Glutamatergic neuron (in vitro differentiated cells): ENCODE measurements around the gene ABHD15. TPM values are rescaled to one million over a fixed set of nuclear protein-coding genes. Genes with fewer than 3 reads are reported as not detected.

Experiments used
- DNase-seq: peaks from one replicate; pipeline ENCODE4 v3.0.0; 2022
- H3K27ac Mint-ChIP-seq: one replicate; pipeline ENCODE4 v1.8.0; 2020; ENCODE audit warnings: mild to moderate bottlenecking, mixed read lengths, inconsistent platforms; ENCODE audit not compliant: unreplicated experiment
- H3K27me3 Mint-ChIP-seq: one replicate; pipeline ENCODE4 v1.8.0; 2020; ENCODE audit warnings: mild to moderate bottlenecking, moderate library complexity, mixed read lengths, inconsistent platforms; ENCODE audit not compliant: unreplicated experiment
- H3K36me3 Mint-ChIP-seq: one replicate; pipeline ENCODE4 v1.8.0; 2020; ENCODE audit warnings: mild to moderate bottlenecking, mixed read lengths, inconsistent platforms; ENCODE audit not compliant: unreplicated experiment
- H3K4me1 Mint-ChIP-seq: one replicate; pipeline ENCODE4 v1.8.0; 2020; ENCODE audit warnings: mild to moderate bottlenecking, low read depth, mixed read lengths, inconsistent platforms; ENCODE audit not compliant: unreplicated experiment
- H3K4me3 Mint-ChIP-seq: one replicate; pipeline ENCODE4 v1.8.0; 2020; ENCODE audit warnings: mild to moderate bottlenecking, mixed read lengths, inconsistent platforms; ENCODE audit not compliant: unreplicated experiment
- H3K9me3 Mint-ChIP-seq: one replicate; pipeline ENCODE4 v1.8.0; 2020; ENCODE audit warnings: mild to moderate bottlenecking, moderate library complexity, mixed read lengths, inconsistent platforms; ENCODE audit not compliant: unreplicated experiment
- total RNA-seq: library from RNA; stranded (reverse); fragmentation: NEBNext Ultra II Directional; extraction: Animal tissue kit (Norgen Biotek cat#: 25700); gene quantifications from one replicate; pipeline ENCODE4 v1.2.1, GENCODE V29; 2021; ENCODE audit not compliant: unreplicated experiment
- TF ChIP-seq, protein P1 (sequence below): fragments of 200-600 bp; sonication (generic); IDR thresholded peaks from one replicate; pipeline ENCODE4 v1.5.0; 2021; ENCODE audit not compliant: partially characterized antibody, unreplicated experiment

ABHD15 gene
- total RNA-seq, 1 donor from 2014 or later, result 2.5 TPM

DNA sequence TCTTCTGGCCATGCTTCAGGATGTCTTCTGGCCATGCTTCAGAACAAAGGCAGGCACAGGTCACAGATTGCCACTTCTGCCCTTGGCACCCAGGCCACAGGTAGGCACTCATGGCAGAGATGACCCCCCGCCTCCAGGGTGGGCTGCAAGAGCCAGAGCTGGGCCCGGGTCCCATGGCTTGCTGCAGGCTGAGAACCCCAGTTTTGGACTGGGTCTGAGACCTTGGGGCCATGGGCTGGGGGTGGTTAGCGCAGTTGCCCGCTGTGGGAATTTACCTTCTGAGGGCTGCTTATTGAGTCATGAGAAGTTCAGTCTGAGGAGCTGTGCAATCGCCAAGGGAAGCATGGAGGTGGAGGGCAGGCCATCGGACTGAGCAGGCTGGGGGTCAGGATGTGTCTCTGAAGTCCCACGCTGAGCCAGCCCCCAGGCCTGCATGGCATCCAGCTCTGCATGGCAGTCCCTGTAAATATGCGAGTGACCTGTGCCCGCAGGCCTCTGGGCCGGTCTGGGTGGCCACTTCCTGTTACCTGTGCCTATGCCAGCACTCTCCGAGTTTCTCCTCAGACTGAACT is 27.8 kb upstream of the ABHD15 start:
- peaks cover 15% of the 10 kb centered on the region for H3K27me3 Mint-ChIP-seq
- H3K4me3 Mint-ChIP-seq, result peak overlapping the region; percentile 85
- DNase-seq, result peak; percentile 12
- H3K4me1 Mint-ChIP-seq, result peaks cover 34% of the 10 kb centered on the region
- TF ChIP-seq, protein P1, sequence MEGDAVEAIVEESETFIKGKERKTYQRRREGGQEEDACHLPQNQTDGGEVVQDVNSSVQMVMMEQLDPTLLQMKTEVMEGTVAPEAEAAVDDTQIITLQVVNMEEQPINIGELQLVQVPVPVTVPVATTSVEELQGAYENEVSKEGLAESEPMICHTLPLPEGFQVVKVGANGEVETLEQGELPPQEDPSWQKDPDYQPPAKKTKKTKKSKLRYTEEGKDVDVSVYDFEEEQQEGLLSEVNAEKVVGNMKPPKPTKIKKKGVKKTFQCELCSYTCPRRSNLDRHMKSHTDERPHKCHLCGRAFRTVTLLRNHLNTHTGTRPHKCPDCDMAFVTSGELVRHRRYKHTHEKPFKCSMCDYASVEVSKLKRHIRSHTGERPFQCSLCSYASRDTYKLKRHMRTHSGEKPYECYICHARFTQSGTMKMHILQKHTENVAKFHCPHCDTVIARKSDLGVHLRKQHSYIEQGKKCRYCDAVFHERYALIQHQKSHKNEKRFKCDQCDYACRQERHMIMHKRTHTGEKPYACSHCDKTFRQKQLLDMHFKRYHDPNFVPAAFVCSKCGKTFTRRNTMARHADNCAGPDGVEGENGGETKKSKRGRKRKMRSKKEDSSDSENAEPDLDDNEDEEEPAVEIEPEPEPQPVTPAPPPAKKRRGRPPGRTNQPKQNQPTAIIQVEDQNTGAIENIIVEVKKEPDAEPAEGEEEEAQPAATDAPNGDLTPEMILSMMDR, result no peak
- peaks cover 2% of the 10 kb centered on the region for H3K9me3 Mint-ChIP-seq
- H3K27ac Mint-ChIP-seq, result peak overlapping the region; percentile 38
- no peaks in the 10 kb centered on the region for H3K36me3 Mint-ChIP-seq

DNA sequence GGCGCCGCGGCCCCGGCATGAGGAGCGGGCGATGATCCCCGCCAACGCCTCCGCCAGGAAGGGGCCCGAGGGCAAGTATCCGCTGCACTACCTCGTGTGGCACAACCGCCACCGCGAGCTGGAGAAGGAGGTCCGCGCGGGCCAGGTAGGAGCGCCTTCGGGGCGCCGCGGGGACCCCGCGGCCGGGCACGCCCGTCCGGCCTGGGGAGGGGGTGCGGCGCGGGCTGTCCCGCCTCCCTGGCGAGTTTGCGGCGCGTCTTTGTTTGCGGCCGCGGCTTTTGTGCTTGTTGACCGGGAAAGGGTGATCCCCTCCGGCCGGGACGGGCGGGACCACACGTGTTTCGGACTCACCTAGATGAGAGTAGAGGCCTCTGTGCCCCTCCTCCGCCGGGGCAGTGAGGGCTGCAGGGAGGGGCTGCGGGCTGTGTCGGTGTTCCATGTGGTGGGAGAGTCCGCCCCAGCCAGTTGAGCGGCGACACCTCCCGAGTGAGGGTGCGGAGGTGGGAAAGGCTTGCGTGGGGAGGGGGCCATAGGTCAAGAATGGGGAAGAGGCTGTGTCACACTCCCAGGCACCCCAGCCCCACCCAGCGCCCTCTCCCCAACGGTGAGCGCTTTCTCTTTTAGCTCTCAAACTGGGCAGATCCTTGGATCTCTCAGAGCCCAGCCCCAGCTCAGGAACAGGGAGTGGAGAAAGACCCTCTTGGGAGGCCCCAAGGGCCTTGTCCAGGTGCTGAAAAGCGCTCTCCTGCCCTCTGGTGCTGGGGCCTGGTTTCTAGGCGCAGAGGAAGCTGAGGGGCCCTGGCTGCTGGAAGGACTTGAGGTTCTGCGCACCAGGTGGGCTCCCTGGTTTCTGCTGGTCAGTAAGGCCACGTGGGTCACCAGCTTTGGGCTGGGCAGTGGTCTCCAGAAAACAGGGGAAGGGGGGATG is 27.0 kb upstream of the ABHD15 start:
- H3K9me3 Mint-ChIP-seq, result peaks cover 2% of the 10 kb centered on the region
- H3K4me3 Mint-ChIP-seq, result peak overlapping the region; percentile 85

DNA sequence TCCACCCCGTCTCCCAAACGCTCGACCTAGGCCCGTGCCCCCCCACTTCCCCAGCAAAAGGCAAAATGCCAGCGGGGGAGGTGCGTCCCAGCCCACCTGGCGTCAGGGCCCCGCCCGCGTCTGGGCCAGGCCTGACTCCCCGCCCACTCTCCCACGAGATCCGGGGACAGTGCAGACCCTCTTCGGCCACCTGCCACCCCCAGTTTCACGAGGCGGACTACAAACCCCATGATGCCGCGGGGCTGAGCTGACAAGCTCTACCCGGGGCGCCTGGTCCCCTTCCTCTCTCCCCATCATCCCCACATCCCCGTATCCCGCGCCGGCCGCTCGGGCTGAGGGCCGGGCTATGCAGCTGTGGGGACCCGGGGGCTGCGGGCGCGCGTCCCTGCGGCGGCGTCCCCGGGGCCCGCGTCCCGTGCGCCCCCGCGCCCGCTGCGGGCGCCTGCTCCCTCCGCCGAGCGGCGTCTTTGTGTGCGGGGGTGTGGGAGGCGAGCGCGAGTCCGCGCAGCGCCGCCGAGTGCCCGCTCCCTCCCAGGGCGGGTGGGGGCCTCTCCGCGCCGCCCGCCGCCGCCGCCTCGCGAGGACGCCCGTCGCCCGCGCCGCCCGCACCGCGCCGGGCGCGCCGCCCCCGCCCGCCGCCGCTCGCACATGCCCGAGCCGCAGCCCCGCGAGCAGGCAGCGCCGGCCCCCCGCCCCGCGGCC is 26.2 kb upstream of the ABHD15 start, which contains the start of gene ANKRD13B:
Gene ANKRD13B, plus strand, starts transcription at position 283 of the 702 bp plus-strand sequence. CDS start 490 bp downstream, outside the sequence.
- peak within 1 kb of the TSS; percentile 85 for H3K4me3 Mint-ChIP-seq
- peak; percentile 82 for DNase-seq
- H3K27ac Mint-ChIP-seq, result peak within 1 kb of the TSS; percentile 91
- H3K36me3 Mint-ChIP-seq, result no peaks in the 10 kb centered on the region
- H3K9me3 Mint-ChIP-seq, result peaks cover 2% of the 10 kb centered on the region
- H3K27me3 Mint-ChIP-seq, result peaks cover 14% of the 10 kb centered on the region
- H3K4me1 Mint-ChIP-seq, result peaks cover 27% of the 10 kb centered on the region
- TF ChIP-seq, protein P1, result no peak

More for the DNA sequence above, 27.0 kb upstream of the ABHD15 start:
- H3K4me1 Mint-ChIP-seq, result peaks cover 27% of the 10 kb centered on the region
- peak overlapping the region; percentile 38 for H3K27ac Mint-ChIP-seq
- peaks cover 13% of the 10 kb centered on the region for H3K27me3 Mint-ChIP-seq
- H3K36me3 Mint-ChIP-seq, result no peaks in the 10 kb centered on the region
- DNase-seq, result peak; percentile 59
- TF ChIP-seq, protein P1, result no peak

DNA sequence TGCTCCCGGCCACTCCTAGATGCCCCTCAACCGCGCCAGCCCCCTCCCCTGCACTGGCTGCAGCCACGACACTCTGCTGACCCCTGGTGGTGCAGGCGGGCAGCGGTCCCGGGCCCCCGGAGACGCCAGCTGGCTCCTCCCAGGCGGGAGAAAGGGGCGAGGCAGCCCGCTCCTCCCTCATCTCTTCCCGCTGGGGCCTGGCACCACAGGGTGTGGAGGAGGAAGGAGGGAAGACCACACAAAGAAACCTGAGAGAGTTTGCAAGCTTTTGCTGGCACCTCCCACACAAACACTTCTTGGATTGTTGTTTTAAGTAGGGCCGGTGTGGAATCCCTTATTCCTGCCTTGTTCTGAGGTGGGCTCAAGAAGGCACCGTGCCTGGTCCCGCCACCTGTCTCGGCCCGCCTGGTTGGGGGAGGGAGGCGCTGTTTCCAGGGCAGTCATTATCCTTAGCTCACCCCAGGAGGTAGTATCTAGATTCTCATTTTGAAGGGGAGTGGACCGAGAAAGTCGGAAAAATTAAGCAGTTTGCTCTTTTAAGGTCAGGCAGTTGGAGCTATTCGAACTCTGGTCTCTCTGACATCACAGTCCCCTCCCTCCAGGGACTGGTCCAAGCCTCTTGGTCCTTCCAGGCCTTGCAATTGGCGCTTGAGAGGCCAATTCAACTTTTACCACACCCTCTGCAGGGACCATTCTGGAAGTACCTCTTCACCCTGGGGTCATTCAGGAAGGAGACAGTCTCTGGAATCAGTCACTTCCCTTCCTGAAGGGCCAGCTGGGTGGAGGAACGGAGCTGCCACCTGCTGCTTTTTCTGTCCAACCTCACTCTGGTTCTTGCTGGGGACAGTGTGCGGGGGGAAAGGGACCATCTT is 25.1 kb upstream of the ABHD15 start:
- Mint-ChIP-seq H3K36me3 (no peaks in the 10 kb centered on the region), H3K27me3 (peaks cover 14% of the 10 kb centered on the region), H3K9me3 (peaks cover 4% of the 10 kb centered on the region), H3K27ac (peak overlapping the region; percentile 91), H3K4me3 (peak overlapping the region; percentile 87), H3K4me1 (peaks cover 21% of the 10 kb centered on the region)
- TF ChIP-seq, protein P1, result peak; percentile 95
- peak; percentile 99 for DNase-seq
